Measurements from ENCODE around the gene DMD. TPM values are rescaled to one million over a fixed set of nuclear protein-coding genes. Genes with fewer than 3 reads are reported as not detected.

Gene DMD
- total and polyA plus RNA-seq, 2 donors (not counting 1 experiment from before 2014, with no cell fraction given), result 5.1 to 7.2 TPM

DNA sequence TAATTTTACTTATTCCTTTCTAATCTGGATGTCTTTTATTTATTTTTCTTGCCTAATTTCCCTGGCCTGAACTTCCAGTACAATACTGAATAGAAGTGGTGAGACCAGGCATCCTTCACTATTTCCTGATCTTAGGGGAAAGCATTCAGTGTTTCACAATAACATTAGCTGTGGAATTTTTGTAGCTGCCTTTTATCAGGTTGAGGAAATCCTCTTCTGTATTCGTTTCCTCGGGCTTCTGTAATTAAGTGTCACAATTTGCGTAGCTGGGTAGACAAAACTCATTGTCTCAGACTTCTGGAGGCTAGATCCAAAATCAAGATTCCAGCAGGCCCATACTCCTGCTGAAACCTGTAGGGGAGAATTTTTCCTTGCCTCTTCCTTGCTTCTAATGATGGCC, 1541.1 kb downstream of the DMD start:
- Histone ChIP-seq H3K4me2 (ENCODE audit: extremely low read depth, insufficient read depth, low read length) (no peak overlapping the region), H3K79me2 (ENCODE audit: control insufficient read depth, insufficient read depth, low read length) (no peaks in the 10 kb centered on the region), H3K27me3 (ENCODE audit: control insufficient read depth, insufficient read depth, low read length) (no peaks in the 10 kb centered on the region), H3K4me1 (ENCODE audit: control insufficient read depth, extremely low read depth, insufficient read depth, low read length) (no peaks in the 10 kb centered on the region), H3K9ac (ENCODE audit: insufficient read depth, low read length) (no peak overlapping the region), H2AFZ (ENCODE audit: low read length) (no peak overlapping the region), H3K4me3 (replicated peaks in 1 of 4; ENCODE audit: control extremely low read depth in 1 of 4, insufficient read depth in 1 of 4, low read depth in 3 of 4, low read length in 4 of 4) (no peak overlapping the region), H3K27ac (ENCODE audit: insufficient read depth, low read length) (no peak overlapping the region), H3K9me3 (ENCODE audit: control insufficient read depth, insufficient read depth, low read depth, low read length) (no peaks in the 10 kb centered on the region), H4K20me1 (ENCODE audit: control insufficient read depth, extremely low read depth, insufficient read depth, low read length) (no peaks in the 10 kb centered on the region), H3K36me3 (ENCODE audit: control insufficient read depth, insufficient read depth, low read length) (no peaks in the 10 kb centered on the region)
- TF ChIP-seq EZH2 (IDR thresholded peaks at IDR 0.05; ENCODE audit: low read length, missing control alignments), result no peak
- TF ChIP-seq, protein P1, sequence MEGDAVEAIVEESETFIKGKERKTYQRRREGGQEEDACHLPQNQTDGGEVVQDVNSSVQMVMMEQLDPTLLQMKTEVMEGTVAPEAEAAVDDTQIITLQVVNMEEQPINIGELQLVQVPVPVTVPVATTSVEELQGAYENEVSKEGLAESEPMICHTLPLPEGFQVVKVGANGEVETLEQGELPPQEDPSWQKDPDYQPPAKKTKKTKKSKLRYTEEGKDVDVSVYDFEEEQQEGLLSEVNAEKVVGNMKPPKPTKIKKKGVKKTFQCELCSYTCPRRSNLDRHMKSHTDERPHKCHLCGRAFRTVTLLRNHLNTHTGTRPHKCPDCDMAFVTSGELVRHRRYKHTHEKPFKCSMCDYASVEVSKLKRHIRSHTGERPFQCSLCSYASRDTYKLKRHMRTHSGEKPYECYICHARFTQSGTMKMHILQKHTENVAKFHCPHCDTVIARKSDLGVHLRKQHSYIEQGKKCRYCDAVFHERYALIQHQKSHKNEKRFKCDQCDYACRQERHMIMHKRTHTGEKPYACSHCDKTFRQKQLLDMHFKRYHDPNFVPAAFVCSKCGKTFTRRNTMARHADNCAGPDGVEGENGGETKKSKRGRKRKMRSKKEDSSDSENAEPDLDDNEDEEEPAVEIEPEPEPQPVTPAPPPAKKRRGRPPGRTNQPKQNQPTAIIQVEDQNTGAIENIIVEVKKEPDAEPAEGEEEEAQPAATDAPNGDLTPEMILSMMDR (conservative IDR thresholded peaks at IDR 0.05 in 1 of 2, IDR thresholded peaks at IDR 0.05 in 1 of 2; ENCODE audit: low read depth in 1 of 2, low read length in 2 of 2), result no peak
- no peak for DNase-seq (ENCODE audit: low read depth in 2 of 2)

DNA sequence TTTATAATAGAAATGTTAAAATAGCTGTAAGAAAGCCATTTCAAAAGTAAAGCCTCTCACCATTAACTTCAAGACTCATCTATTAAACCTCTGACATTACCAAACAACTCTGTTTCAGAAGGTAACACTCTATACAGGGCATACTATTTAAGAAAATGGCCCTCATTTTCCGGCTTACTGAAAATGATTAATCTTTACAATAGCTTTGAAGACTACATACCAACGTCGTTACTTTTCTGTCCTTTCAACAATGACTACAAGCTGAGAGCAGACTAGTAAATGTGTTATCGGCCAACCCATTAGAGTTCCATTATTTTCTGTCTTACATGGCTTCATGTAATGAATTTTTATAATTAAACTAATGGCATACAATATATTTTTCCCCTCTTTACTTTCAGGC, 1545.9 kb downstream of the DMD start:
- no peak for TF ChIP-seq EZH2 (IDR thresholded peaks at IDR 0.05; ENCODE audit: low read length, missing control alignments)
- TF ChIP-seq, protein P1 (conservative IDR thresholded peaks at IDR 0.05 in 1 of 2, IDR thresholded peaks at IDR 0.05 in 1 of 2; ENCODE audit: low read depth in 1 of 2, low read length in 2 of 2), result no peak
- Histone ChIP-seq H3K27me3 (ENCODE audit: control insufficient read depth, insufficient read depth, low read length) (no peaks in the 10 kb centered on the region), H3K4me1 (ENCODE audit: control insufficient read depth, extremely low read depth, insufficient read depth, low read length) (no peaks in the 10 kb centered on the region), H3K9ac (ENCODE audit: insufficient read depth, low read length) (no peak overlapping the region), H4K20me1 (ENCODE audit: control insufficient read depth, extremely low read depth, insufficient read depth, low read length) (no peaks in the 10 kb centered on the region), H3K4me3 (replicated peaks in 1 of 4; ENCODE audit: control extremely low read depth in 1 of 4, insufficient read depth in 1 of 4, low read depth in 3 of 4, low read length in 4 of 4) (no peak overlapping the region), H3K9me3 (ENCODE audit: control insufficient read depth, insufficient read depth, low read depth, low read length) (no peaks in the 10 kb centered on the region), H3K36me3 (ENCODE audit: control insufficient read depth, insufficient read depth, low read length) (no peaks in the 10 kb centered on the region), H3K79me2 (ENCODE audit: control insufficient read depth, insufficient read depth, low read length) (no peaks in the 10 kb centered on the region), H3K4me2 (ENCODE audit: extremely low read depth, insufficient read depth, low read length) (no peak overlapping the region), H3K27ac (ENCODE audit: insufficient read depth, low read length) (no peak overlapping the region), H2AFZ (ENCODE audit: low read length) (no peak overlapping the region)
- no peak for DNase-seq (ENCODE audit: low read depth in 2 of 2)

DNA sequence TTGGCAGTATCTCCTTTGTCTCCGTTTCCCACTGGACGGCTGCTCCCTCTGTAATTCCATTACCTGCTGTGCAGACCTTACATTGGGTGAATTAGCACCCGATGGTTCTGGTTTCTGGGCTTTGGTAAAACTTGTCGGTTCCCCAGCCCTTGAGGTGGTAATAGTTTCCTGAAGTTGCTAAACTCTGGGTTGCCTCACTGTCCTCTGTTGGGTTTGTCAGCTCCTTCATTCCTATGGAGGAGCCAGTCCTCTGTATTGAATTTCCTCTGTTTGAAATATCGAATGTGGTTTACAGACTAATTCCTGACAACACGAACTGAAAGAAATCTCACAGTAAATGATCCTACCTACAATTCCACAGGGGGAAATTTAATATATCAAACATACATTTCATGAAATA, 1548.2 kb downstream of the DMD start:
- Histone ChIP-seq H3K9me3 (ENCODE audit: control insufficient read depth, insufficient read depth, low read depth, low read length) (no peaks in the 10 kb centered on the region), H3K79me2 (ENCODE audit: control insufficient read depth, insufficient read depth, low read length) (no peaks in the 10 kb centered on the region), H4K20me1 (ENCODE audit: control insufficient read depth, extremely low read depth, insufficient read depth, low read length) (no peaks in the 10 kb centered on the region), H3K9ac (ENCODE audit: insufficient read depth, low read length) (no peak overlapping the region), H3K27me3 (ENCODE audit: control insufficient read depth, insufficient read depth, low read length) (no peaks in the 10 kb centered on the region), H3K27ac (ENCODE audit: insufficient read depth, low read length) (no peak overlapping the region), H2AFZ (ENCODE audit: low read length) (no peak overlapping the region), H3K36me3 (ENCODE audit: control insufficient read depth, insufficient read depth, low read length) (no peaks in the 10 kb centered on the region), H3K4me2 (ENCODE audit: extremely low read depth, insufficient read depth, low read length) (no peak overlapping the region), H3K4me3 (replicated peaks in 1 of 4; ENCODE audit: control extremely low read depth in 1 of 4, insufficient read depth in 1 of 4, low read depth in 3 of 4, low read length in 4 of 4) (no peak overlapping the region), H3K4me1 (ENCODE audit: control insufficient read depth, extremely low read depth, insufficient read depth, low read length) (no peaks in the 10 kb centered on the region)
- DNase-seq (ENCODE audit: low read depth in 2 of 2), result no peak
- TF ChIP-seq, protein P1 (conservative IDR thresholded peaks at IDR 0.05 in 1 of 2, IDR thresholded peaks at IDR 0.05 in 1 of 2; ENCODE audit: low read depth in 1 of 2, low read length in 2 of 2), result no peak
- TF ChIP-seq EZH2 (IDR thresholded peaks at IDR 0.05; ENCODE audit: low read length, missing control alignments), result no peak
